Keratinocyte (primary cell): Measurements from ENCODE around the gene POU6F1. TPM values are rescaled to one million over a fixed set of nuclear protein-coding genes. Genes with fewer than 3 reads are reported as not detected.

Experiments
- DNase-seq: peaks from one replicate; pipeline ENCODE4 v3.0.0-alpha.2; 2011; ENCODE audit warnings: low read depth, missing footprints, low spot score
- FAIRE-seq: peaks from 2 replicates; lab custom pipeline; 2011; peaks lifted over from hg19 to GRCh38; lab: Jason Lieb, UNC
- H2AFZ ChIP-seq: 2 replicates; pipeline ENCODE4 v1.6.0; 2012; ENCODE audit warnings: low read length, control low read depth, inconsistent platforms; ENCODE audit not compliant: control insufficient read depth
- H3K27ac ChIP-seq: 2 replicates; pipeline ENCODE4 v1.5.1; 2011; ENCODE audit warnings: low read length; ENCODE audit not compliant: control insufficient read depth, insufficient read depth
- H3K27me3 ChIP-seq: 3 replicates; pipeline ENCODE4 v1.6.0; 2011; ENCODE audit warnings: low read length; ENCODE audit not compliant: control insufficient read depth, insufficient read depth; ENCODE audit errors: extremely low read depth
- H3K36me3 ChIP-seq, 2 experiments: 2 replicates in 1 of 2; 3 replicates in 1 of 2; pipeline ENCODE4 v1.5.1; 2011; ENCODE audit warnings: low read length in 2 of 2, mild to moderate bottlenecking in 1 of 2; ENCODE audit not compliant: control insufficient read depth in 2 of 2, insufficient read depth in 2 of 2; ENCODE audit errors: extremely low read depth in 1 of 2
- H3K4me1 ChIP-seq: 3 replicates; pipeline ENCODE4 v1.5.1; 2011; ENCODE audit warnings: low read length; ENCODE audit not compliant: control insufficient read depth, insufficient read depth; ENCODE audit errors: extremely low read depth
- H3K4me2 ChIP-seq: 3 replicates; pipeline ENCODE4 v1.6.0; 2011; ENCODE audit warnings: low read depth, low read length; ENCODE audit not compliant: control insufficient read depth, insufficient read depth; ENCODE audit errors: extremely low read depth
- H3K4me3 ChIP-seq, 3 experiments: fragments of 200-600 bp in 1 of 3; sonication (generic) in 1 of 3; 2 replicates in 2 of 3; 3 replicates in 1 of 3; pipeline ENCODE4 v1.5.1; 2011 to 2016; ENCODE audit warnings: low read length in 3 of 3, mild to moderate bottlenecking in 3 of 3, control low read depth in 2 of 3, inconsistent platforms in 1 of 3, low read depth in 1 of 3, mixed read lengths in 1 of 3, mixed run types in 1 of 3, moderate library complexity in 1 of 3; ENCODE audit not compliant: control insufficient read depth in 2 of 3, insufficient read depth in 2 of 3; ENCODE audit errors: extremely low read depth in 1 of 3
- H3K79me2 ChIP-seq: 2 replicates; pipeline ENCODE4 v1.6.0; 2012; ENCODE audit warnings: low read length; ENCODE audit not compliant: control insufficient read depth, insufficient read depth
- H3K9ac ChIP-seq: 3 replicates; pipeline ENCODE4 v1.6.0; 2011; ENCODE audit warnings: low read length; ENCODE audit not compliant: control insufficient read depth, insufficient read depth; ENCODE audit errors: extremely low read depth
- H3K9me1 ChIP-seq: 3 replicates; pipeline ENCODE4 v1.6.0; 2011; ENCODE audit warnings: low read length; ENCODE audit not compliant: control insufficient read depth, insufficient read depth; ENCODE audit errors: extremely low read depth
- H3K9me3 ChIP-seq: 2 replicates; pipeline ENCODE4 v1.5.1; 2012; ENCODE audit warnings: low read depth, low read length; ENCODE audit not compliant: control insufficient read depth
- H4K20me1 ChIP-seq: 3 replicates; pipeline ENCODE4 v1.6.0; 2011; ENCODE audit warnings: low read length; ENCODE audit not compliant: control insufficient read depth, insufficient read depth; ENCODE audit errors: extremely low read depth
- CTCF ChIP-seq, 3 experiments: IDR thresholded peaks in 1 of 3; conservative IDR thresholded peaks in 1 of 3; optimal IDR thresholded peaks in 1 of 3; 2 replicates in 2 of 3; 3 replicates in 1 of 3; pipeline versions ENCODE3 to v1.5.1; 2011; ENCODE audit warnings: low read length in 3 of 3, mild to moderate bottlenecking in 3 of 3, moderate library complexity in 2 of 3, control low read depth in 1 of 3, inconsistent platforms in 1 of 3; ENCODE audit not compliant: insufficient read depth in 2 of 3; ENCODE audit errors: extremely low read depth in 1 of 3
- EZH2 ChIP-seq: IDR thresholded peaks from one replicate; pipeline ENCODE4 v1.6.1; 2012; ENCODE audit warnings: inconsistent platforms, mild to moderate bottlenecking, low read length, moderate library complexity
- dilution Hi-C: fragments of 300-500 bp; cut with MboI; formaldehyde crosslinking; loops from one replicate; pipeline ENCODE4 v1.7.0; 2020; ENCODE audit warnings: low sequenced_read_pairs; ENCODE audit not compliant: extremely low pct_ligation_motif_present
- polyA plus RNA-seq, 5 experiments: library from polyadenylated mRNA; depleted of rRNA in 3 of 5; stranded (reverse) in 3 of 5; stranded (forward) in 1 of 5; unstranded in 1 of 5; fragments of >200 nt; gene quantifications; 1 replicate in 1 of 5; 2 replicates in 3 of 5; 3 replicates in 1 of 5; pipeline versions ENCODE4 v1.2.1 to v1.2.3, GENCODE V29; 2011 to 2012; ENCODE audit warnings: missing spikeins in 2 of 5, low read depth in 1 of 5, low replicate concordance in 1 of 5

Gene POU6F1
- polyA plus RNA-seq, 1 donor (not counting 4 experiments of a cell fraction or from before 2014, with no cell fraction given) = 0.42 TPM

DNA sequence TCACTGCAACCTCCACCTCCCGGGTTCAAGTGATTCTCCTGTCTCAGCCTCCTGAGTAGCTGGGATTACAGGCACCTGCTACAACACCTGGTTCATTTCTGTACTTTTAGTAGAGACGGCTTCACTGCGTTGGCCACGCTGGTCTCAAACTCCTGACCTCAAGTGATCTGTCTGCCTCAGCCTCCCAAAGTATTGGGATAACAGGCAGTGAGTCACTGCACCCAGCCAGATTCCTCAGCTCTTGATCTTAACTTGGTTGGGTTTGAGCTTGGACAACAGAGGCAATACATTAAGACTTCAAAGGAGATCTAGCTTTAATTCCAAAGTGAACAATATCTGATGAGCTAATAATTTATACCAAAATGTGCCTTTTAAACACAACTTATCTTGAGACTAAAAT, 26.4 kb upstream of the POU6F1 start:
- dilution Hi-C loops = no loop called here
- Histone ChIP-seq H3K4me3 (no peak overlapping the region), H3K9me3 (no peaks in the 10 kb centered on the region), H3K9me1 (peaks cover 3% of the 10 kb centered on the region), H4K20me1 (peaks cover 6% of the 10 kb centered on the region), H3K4me2 (no peak overlapping the region), H3K4me1 (peaks cover 17% of the 10 kb centered on the region), H2AFZ (no peak overlapping the region), H3K27ac (no peak overlapping the region), H3K79me2 (peaks cover 22% of the 10 kb centered on the region), H3K9ac (no peak overlapping the region), H3K27me3 (no peaks in the 10 kb centered on the region), H3K36me3 (peaks cover 30 to 53% of the 10 kb centered on the region in 2 experiments)
- TF ChIP-seq CTCF (optimal IDR thresholded peaks at IDR 0.05 in 1 of 3, IDR thresholded peaks at IDR 0.05 in 1 of 3, conservative IDR thresholded peaks at IDR 0.05 in 1 of 3; ENCODE audit: extremely low read depth in 1 of 3, insufficient read depth in 2 of 3, low read length in 3 of 3) (no peak), EZH2 (no peak)
- FAIRE-seq = no peak
- no peak for DNase-seq

DNA sequence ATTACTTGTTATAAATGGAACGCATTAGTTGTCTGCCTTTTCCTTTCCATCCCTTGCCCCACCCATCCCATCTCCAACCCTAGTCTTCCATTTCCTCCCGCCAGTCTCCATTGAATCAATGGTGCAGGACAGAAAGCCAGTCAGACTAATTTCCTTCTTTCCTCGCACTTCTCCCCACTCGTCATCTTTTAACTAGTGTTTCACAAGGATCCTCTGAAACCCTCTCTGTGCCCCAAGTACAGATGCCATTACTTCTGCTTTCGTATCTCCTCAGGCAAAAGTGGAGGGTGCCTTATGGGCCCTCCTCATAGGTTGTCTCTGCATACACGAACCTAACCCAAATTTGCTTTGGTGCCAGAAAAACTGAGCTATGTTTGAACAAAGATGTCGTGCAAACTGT, 25.0 kb upstream of the POU6F1 start:
- Histone ChIP-seq H2AFZ (no peak overlapping the region), H3K27me3 (no peaks in the 10 kb centered on the region), H3K4me1 (peaks cover 22% of the 10 kb centered on the region), H3K9ac (no peak overlapping the region), H3K79me2 (peaks cover 23% of the 10 kb centered on the region), H3K4me3 (no peak overlapping the region), H3K9me3 (no peaks in the 10 kb centered on the region), H3K27ac (no peak overlapping the region), H3K4me2 (no peak overlapping the region), H3K36me3 (peaks cover 30 to 53% of the 10 kb centered on the region in 2 experiments), H3K9me1 (peaks cover 3% of the 10 kb centered on the region), H4K20me1 (peaks cover 6% of the 10 kb centered on the region)
- dilution Hi-C loops = no loop called here
- TF ChIP-seq EZH2 (no peak), CTCF (optimal IDR thresholded peaks at IDR 0.05 in 1 of 3, IDR thresholded peaks at IDR 0.05 in 1 of 3, conservative IDR thresholded peaks at IDR 0.05 in 1 of 3; ENCODE audit: extremely low read depth in 1 of 3, insufficient read depth in 2 of 3, low read length in 3 of 3) (no peak)
- DNase-seq (no peak), FAIRE-seq (no peak)
